SU-DHL-6 (cell line): ENCODE data around the gene NTNG1.

ENCODE experiments used
- H2AFZ ChIP-seq: fragments of 200-600 bp; sonication (generic); 2 replicates; pipeline ENCODE4 v1.6.1; 2014; ENCODE audit warnings: low read depth, mild to moderate bottlenecking, moderate library complexity, mixed read lengths, antibody characterized with exemption, low read length; ENCODE audit not compliant: severe bottlenecking
- H3F3A ChIP-seq: fragments of 200-600 bp; shearing (Covaris generic); 2 replicates; pipeline ENCODE4 v1.6.0; 2016; ENCODE audit warnings: antibody characterized with exemption, mild to moderate bottlenecking; ENCODE audit not compliant: insufficient read depth
- H3K27ac ChIP-seq: fragments of 200-600 bp; sonication (generic); 2 replicates; pipeline ENCODE4 v1.5.1; 2016; ENCODE audit warnings: low read depth, mild to moderate bottlenecking, low read length, moderate library complexity, mixed read lengths
- H3K27me3 ChIP-seq: fragments of 200-600 bp; sonication (generic), shearing (Covaris generic); 2 replicates; pipeline ENCODE4 v1.6.0; 2014; ENCODE audit warnings: mild to moderate bottlenecking, low read length
- H3K36me3 ChIP-seq: fragments of 200-600 bp; sonication (generic); 2 replicates; pipeline ENCODE4 v1.6.1; 2014; ENCODE audit warnings: mild to moderate bottlenecking, low read length, mixed read lengths
- H3K4me2 ChIP-seq: fragments of 300-600, 200-600 bp; shearing (Covaris generic), sonication (generic); 2 replicates; pipeline ENCODE4 v1.6.0; 2014; ENCODE audit warnings: low read length, low read depth, mild to moderate bottlenecking; ENCODE audit not compliant: poor library complexity, severe bottlenecking
- H3K4me3 ChIP-seq: fragments of 200-600 bp; sonication (generic); 2 replicates; pipeline ENCODE4 v1.5.1; 2014; ENCODE audit warnings: antibody characterized with exemption, low read length, mild to moderate bottlenecking, mixed read lengths; ENCODE audit not compliant: insufficient read depth, poor library complexity, severe bottlenecking
- H3K79me2 ChIP-seq: fragments of 200-600 bp; sonication (generic); 2 replicates; pipeline ENCODE4 v1.6.1; 2014; ENCODE audit warnings: mild to moderate bottlenecking, low read length, moderate library complexity; ENCODE audit not compliant: insufficient read depth
- H3K9ac ChIP-seq: fragments of 200-600 bp; sonication (generic); 2 replicates; pipeline ENCODE4 v1.7.0; 2014; ENCODE audit warnings: mild to moderate bottlenecking, low read length
- H3K9me2 ChIP-seq: fragments of 200-600 bp; sonication (generic); replicated peaks from 2 replicates; pipeline ENCODE4 v1.6.1; 2014; ENCODE audit warnings: low read length; ENCODE audit not compliant: insufficient read depth
- H3K9me3 ChIP-seq: fragments of 200-600 bp; sonication (generic); 2 replicates; pipeline ENCODE4 v1.6.1; 2014; ENCODE audit warnings: low read length, mixed read lengths; ENCODE audit not compliant: insufficient read depth
- H4K20me1 ChIP-seq: fragments of 200-600 bp; sonication (generic); 2 replicates; pipeline ENCODE4 v1.6.1; 2014; ENCODE audit warnings: low read depth, mild to moderate bottlenecking, antibody characterized with exemption, low read length, moderate library complexity, mixed read lengths
- CTCF ChIP-seq: fragments of 200-600 bp; sonication (generic); IDR thresholded peaks from one replicate; pipeline ENCODE4 v1.5.1; 2017; ENCODE audit warnings: antibody characterized with exemption, mild to moderate bottlenecking, low read length, moderate library complexity; ENCODE audit not compliant: insufficient read depth, poor library complexity, severe bottlenecking
- EZH2phosphoT487 ChIP-seq: fragments of 200-600 bp; sonication (generic), shearing (Covaris generic); conservative IDR thresholded peaks from 2 replicates; pipeline ENCODE4 v1.6.1; 2018; ENCODE audit warnings: mild to moderate bottlenecking, antibody characterized with exemption, low read length, moderate library complexity, mixed read lengths

The NTNG1 gene

GRCh38 chr1:107342768-107343167 lies 201.9 kb downstream of the NTNG1 start:
- H3K4me2 ChIP-seq = no peak overlapping the region
- no peaks in the 10 kb centered on the region for H3K9me2 ChIP-seq
- no peaks in the 10 kb centered on the region for H3K9me3 ChIP-seq
- H2AFZ ChIP-seq = no peak overlapping the region
- no peaks in the 10 kb centered on the region for H3K27me3 ChIP-seq
- no peak overlapping the region for H3K27ac ChIP-seq
- H3K9ac ChIP-seq = no peak overlapping the region
- no peaks in the 10 kb centered on the region for H3F3A ChIP-seq
- no peaks in the 10 kb centered on the region for H3K36me3 ChIP-seq
- TF ChIP-seq CTCF (no peak), EZH2phosphoT487 (no peak)
- H4K20me1 ChIP-seq = no peaks in the 10 kb centered on the region
- no peaks in the 10 kb centered on the region for H3K79me2 ChIP-seq
- H3K4me3 ChIP-seq = no peak overlapping the region

GRCh38 chr1:107343601-107344000 lies 202.8 kb downstream of the NTNG1 start:
- H3K9me2 ChIP-seq = no peaks in the 10 kb centered on the region
- no peaks in the 10 kb centered on the region for H3K27me3 ChIP-seq
- no peak overlapping the region for H3K9ac ChIP-seq
- H3K36me3 ChIP-seq = no peaks in the 10 kb centered on the region
- no peaks in the 10 kb centered on the region for H4K20me1 ChIP-seq
- TF ChIP-seq CTCF = no peak
- TF ChIP-seq EZH2phosphoT487 = no peak
- no peaks in the 10 kb centered on the region for H3F3A ChIP-seq
- no peak overlapping the region for H3K4me3 ChIP-seq
- H3K9me3 ChIP-seq = no peaks in the 10 kb centered on the region
- no peak overlapping the region for H3K27ac ChIP-seq
- no peak overlapping the region for H2AFZ ChIP-seq
- no peaks in the 10 kb centered on the region for H3K79me2 ChIP-seq
- no peak overlapping the region for H3K4me2 ChIP-seq

GRCh38 chr1:107344268-107344760 lies 203.5 kb downstream of the NTNG1 start:
- Histone ChIP-seq H4K20me1 (no peaks in the 10 kb centered on the region), H3K4me2 (no peak overlapping the region), H3K79me2 (no peaks in the 10 kb centered on the region), H2AFZ (no peak overlapping the region), H3K36me3 (no peaks in the 10 kb centered on the region), H3K9ac (no peak overlapping the region), H3K9me2 (no peaks in the 10 kb centered on the region), H3K27ac (no peak overlapping the region), H3K9me3 (no peaks in the 10 kb centered on the region), H3K4me3 (no peak overlapping the region), H3F3A (no peaks in the 10 kb centered on the region), H3K27me3 (no peaks in the 10 kb centered on the region)
- TF ChIP-seq CTCF (no peak), EZH2phosphoT487 (no peak)
